Loucy (cell line): Measurements from ENCODE around the gene FRMD5.

ENCODE experiments used
- H2AFZ ChIP-seq: fragments of 200-600 bp; sonication (generic); 2 replicates; pipeline ENCODE4 v1.6.0; 2016; ENCODE audit warnings: antibody characterized with exemption, mild to moderate bottlenecking, low read length, moderate library complexity
- H3F3A ChIP-seq: fragments of 200-600 bp; 2 replicates; pipeline ENCODE4 v1.6.0; 2016; ENCODE audit warnings: antibody characterized with exemption, low read depth, mild to moderate bottlenecking
- H3K27me3 ChIP-seq: fragments of 200-600 bp; sonication (generic); 2 replicates; pipeline ENCODE4 v1.6.1; 2014; ENCODE audit warnings: low read length, mild to moderate bottlenecking; ENCODE audit not compliant: insufficient read depth, poor library complexity, severe bottlenecking
- H3K36me3 ChIP-seq: fragments of 200-600 bp; sonication (generic); 2 replicates; pipeline ENCODE4 v1.6.1; 2016; ENCODE audit warnings: low read length; ENCODE audit not compliant: insufficient read depth
- H3K4me1 ChIP-seq: fragments of 200-600 bp; sonication (generic); 2 replicates; pipeline ENCODE4 v1.5.1; 2014; ENCODE audit warnings: low read length, mild to moderate bottlenecking; ENCODE audit not compliant: insufficient read depth, poor library complexity, severe bottlenecking
- H3K4me2 ChIP-seq: fragments of 200-600 bp; sonication (generic); 2 replicates; pipeline ENCODE4 v1.6.0; 2014; ENCODE audit warnings: antibody characterized with exemption, low read length, low read depth, mild to moderate bottlenecking; ENCODE audit not compliant: poor library complexity, severe bottlenecking
- H3K4me3 ChIP-seq: fragments of 200-600 bp; sonication (generic); 2 replicates; pipeline ENCODE4 v1.5.1; 2014; ENCODE audit warnings: low read length, mild to moderate bottlenecking, mixed read lengths; ENCODE audit not compliant: poor library complexity, severe bottlenecking
- H3K79me2 ChIP-seq: fragments of 200-600 bp; sonication (generic); 2 replicates; pipeline ENCODE4 v1.6.1; 2014; ENCODE audit warnings: low read length; ENCODE audit not compliant: insufficient read depth
- H3K9ac ChIP-seq: fragments of 200-600 bp; sonication (generic); 2 replicates; pipeline ENCODE4 v1.6.0; 2014; ENCODE audit warnings: mild to moderate bottlenecking, low read depth, low read length, moderate library complexity; ENCODE audit not compliant: poor library complexity, severe bottlenecking
- H3K9me2 ChIP-seq: fragments of 200-600 bp; sonication (generic); replicated peaks from 2 replicates; pipeline ENCODE4 v1.6.1; 2016; ENCODE audit warnings: low read depth, low read length, mixed read lengths
- H3K9me3 ChIP-seq: fragments of 200-600 bp; sonication (generic); 2 replicates; pipeline ENCODE4 v1.6.1; 2014; ENCODE audit warnings: mild to moderate bottlenecking, antibody characterized with exemption, low read length, low read depth; ENCODE audit not compliant: insufficient read depth
- H4K20me1 ChIP-seq: fragments of 200-600 bp; sonication (generic); 2 replicates; pipeline ENCODE4 v1.6.0; 2014; ENCODE audit warnings: antibody characterized with exemption, low read length, mild to moderate bottlenecking; ENCODE audit not compliant: insufficient read depth, poor library complexity, severe bottlenecking
- CTCF ChIP-seq: fragments of 200-600 bp; sonication (generic); conservative IDR thresholded peaks from 2 replicates; pipeline ENCODE4 v1.5.1; 2014; ENCODE audit warnings: mild to moderate bottlenecking, antibody characterized with exemption, low read length
- EZH2phosphoT487 ChIP-seq: fragments of 200-600 bp; IDR thresholded peaks from 2 replicates; pipeline ENCODE4 v1.6.1; 2018; ENCODE audit warnings: antibody characterized with exemption, mild to moderate bottlenecking, moderate library complexity, borderline replicate concordance

Gene FRMD5

GRCh38 chr15:43900996-43901395 is 294.1 kb downstream of the FRMD5 start:
- Histone ChIP-seq H3K27me3 (no peaks in the 10 kb centered on the region), H2AFZ (no peak overlapping the region), H3K9ac (no peak overlapping the region), H3K4me2 (no peak overlapping the region), H3K9me2 (no peaks in the 10 kb centered on the region), H3K9me3 (no peaks in the 10 kb centered on the region), H3K4me3 (no peak overlapping the region), H3F3A (no peaks in the 10 kb centered on the region), H3K36me3 (no peaks in the 10 kb centered on the region), H3K79me2 (no peaks in the 10 kb centered on the region), H4K20me1 (no peaks in the 10 kb centered on the region), H3K4me1 (peaks cover 5% of the 10 kb centered on the region)
- TF ChIP-seq EZH2phosphoT487 (no peak), CTCF (no peak)

DNA sequence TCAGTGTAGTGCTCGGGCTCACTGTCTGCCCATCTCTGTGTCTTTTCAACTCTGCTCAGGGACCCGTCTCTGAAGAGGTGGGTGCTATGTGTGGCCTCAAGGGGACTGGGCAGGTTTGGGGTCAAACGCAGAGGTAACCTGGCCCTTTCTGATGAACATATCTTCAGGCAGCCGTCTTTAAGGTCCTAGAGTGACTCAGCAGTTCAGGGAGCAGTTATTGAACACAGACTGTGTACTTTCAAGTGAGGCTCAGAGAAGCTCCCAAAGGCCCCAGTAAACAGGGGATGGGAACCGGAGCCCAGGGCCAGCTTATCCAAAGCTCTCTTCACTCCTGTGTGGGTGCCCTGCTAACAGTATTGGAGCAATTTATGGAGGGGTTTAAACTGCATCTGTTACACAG is 295.1 kb downstream of the FRMD5 start:
- Histone ChIP-seq H3K9ac (no peak overlapping the region), H3F3A (no peaks in the 10 kb centered on the region), H3K27me3 (no peaks in the 10 kb centered on the region), H3K9me2 (no peaks in the 10 kb centered on the region), H3K79me2 (no peaks in the 10 kb centered on the region), H2AFZ (no peak overlapping the region), H3K4me2 (no peak overlapping the region), H3K9me3 (no peaks in the 10 kb centered on the region), H3K36me3 (no peaks in the 10 kb centered on the region), H3K4me3 (no peak overlapping the region), H3K4me1 (peaks cover 5% of the 10 kb centered on the region), H4K20me1 (no peaks in the 10 kb centered on the region)
- TF ChIP-seq EZH2phosphoT487 (no peak), CTCF (no peak)

DNA sequence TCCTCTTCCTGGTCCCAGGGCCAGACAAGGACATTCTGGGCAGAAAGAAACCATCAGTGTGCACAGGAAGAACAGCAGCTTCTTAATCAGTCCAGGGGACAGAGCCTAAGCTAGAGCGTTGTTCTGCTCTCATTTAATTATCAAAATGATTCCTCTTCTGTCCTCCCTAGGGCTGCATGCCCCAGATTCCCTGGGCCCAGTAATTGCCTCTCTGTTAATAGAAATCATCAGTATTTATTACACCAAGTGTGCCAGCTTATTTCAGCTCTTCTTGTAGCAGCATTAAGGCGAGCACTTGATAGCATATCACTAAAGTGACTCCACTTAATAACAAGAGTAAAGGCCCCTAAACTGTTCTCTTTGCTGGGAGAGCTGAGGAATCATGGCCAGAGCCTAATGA is 296.2 kb downstream of the FRMD5 start:
- Histone ChIP-seq H4K20me1 (no peaks in the 10 kb centered on the region), H3K9me3 (no peaks in the 10 kb centered on the region), H3K9me2 (no peaks in the 10 kb centered on the region), H2AFZ (no peak overlapping the region), H3K79me2 (no peaks in the 10 kb centered on the region), H3K9ac (no peak overlapping the region), H3K36me3 (no peaks in the 10 kb centered on the region), H3K4me1 (peaks cover 5% of the 10 kb centered on the region), H3K4me3 (no peak overlapping the region), H3K27me3 (no peaks in the 10 kb centered on the region), H3F3A (no peaks in the 10 kb centered on the region), H3K4me2 (no peak overlapping the region)
- TF ChIP-seq CTCF (no peak), EZH2phosphoT487 (no peak)
